GM18508 (cell line): Measurements from ENCODE around the gene AHCY.
A peak's percentile ranks its signal among the peaks of the same experiment; 100 is the strongest.
"Not testable (repeated sequence)": the region's sequence is repeated elsewhere in the genome, so short reads cannot be mapped to it uniquely, and the experiment has no call there.

Experiments
- ATAC-seq: cut with Tn5 transposase; IDR thresholded peaks from one replicate; pipeline ENCODE4 v1.9.1; 2021; ENCODE audit warnings: moderate number of reproducible peaks; ENCODE audit not compliant: insufficient read depth, unreplicated experiment

The AHCY gene

DNA sequence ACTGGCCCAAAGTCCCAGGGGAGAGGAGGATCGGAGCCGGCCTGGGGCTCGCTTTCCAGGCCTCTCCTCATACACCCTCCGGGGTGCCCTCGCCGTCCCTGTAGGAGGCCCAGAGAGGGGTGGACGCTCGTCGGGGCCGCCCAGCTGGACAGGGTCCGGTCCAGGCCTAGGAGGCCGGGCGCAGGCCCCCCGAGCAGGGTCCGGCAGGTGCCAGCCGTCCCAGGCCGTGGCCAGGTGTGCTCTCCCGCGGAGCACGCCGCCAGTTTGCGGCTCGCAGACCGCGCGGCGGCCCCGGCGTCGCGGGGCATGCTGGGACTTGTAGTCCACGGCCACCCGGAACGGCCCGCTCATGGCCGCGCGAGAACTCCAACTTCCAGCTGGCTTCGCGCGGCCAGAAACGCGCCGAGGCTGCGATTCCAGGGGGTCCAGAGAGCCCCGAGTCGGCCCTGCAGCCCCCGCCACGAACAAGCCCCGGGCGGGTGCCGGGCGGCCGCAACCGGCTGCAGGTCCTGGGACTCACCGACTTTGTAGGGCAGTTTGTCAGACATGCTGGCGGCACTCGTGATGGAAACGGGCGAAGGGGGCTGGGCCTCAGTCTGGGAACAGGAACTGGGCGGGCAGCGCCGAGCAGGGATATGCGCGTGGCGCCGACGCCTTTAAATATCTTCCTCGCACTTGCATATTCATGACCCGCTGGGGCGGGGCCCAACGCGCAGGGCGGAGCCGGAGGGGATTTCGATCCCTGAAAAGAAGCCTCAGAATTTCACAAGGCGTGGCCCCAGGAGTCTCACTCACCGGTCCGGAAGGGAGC is at the start of gene AHCY:
Gene AHCY (minus strand): TSS at position 633 of the 811 bp plus-strand sequence. CDS start 85 bp downstream, at position 548.
- ATAC-seq, result peak; percentile 78

DNA sequence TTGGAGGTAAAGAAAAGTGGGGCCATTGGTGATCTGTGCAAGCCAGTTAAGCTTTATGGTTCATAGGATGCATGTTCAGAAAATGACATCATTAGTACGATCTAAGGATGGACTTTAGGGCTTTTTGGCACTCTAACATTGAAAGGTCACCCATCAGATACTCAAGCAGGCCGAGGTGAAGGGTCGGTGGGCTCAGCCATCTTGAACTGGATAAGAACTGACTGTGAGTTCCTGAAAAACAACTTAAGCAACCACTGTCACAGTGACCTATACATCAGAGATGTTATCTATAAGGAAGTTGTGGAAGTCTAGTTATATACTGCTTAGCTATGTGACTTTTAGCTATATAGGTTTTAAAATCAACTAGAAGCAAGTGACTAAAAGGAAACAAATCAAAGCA is 46.9 kb upstream of the AHCY start:
- no peak for ATAC-seq

DNA sequence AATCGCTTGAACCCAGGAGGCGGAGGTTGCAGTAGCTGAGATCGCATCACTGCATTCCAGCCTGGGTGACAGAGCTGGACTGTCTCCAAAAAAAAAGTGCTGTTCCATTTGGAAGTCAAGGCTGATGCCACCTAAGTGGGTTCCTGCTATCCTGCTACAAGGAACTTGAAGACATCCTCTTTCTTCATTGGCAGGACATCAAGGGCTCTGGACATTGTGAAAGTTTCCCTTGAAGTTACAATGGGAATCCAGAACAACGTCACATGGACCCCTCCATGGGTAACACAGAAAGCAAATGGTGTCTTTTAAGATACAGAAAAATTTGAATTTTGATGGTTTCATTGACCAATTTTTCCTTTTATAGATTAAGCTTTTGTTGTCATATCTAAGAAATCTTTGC is 44.4 kb upstream of the AHCY start:
- no peak for ATAC-seq

DNA sequence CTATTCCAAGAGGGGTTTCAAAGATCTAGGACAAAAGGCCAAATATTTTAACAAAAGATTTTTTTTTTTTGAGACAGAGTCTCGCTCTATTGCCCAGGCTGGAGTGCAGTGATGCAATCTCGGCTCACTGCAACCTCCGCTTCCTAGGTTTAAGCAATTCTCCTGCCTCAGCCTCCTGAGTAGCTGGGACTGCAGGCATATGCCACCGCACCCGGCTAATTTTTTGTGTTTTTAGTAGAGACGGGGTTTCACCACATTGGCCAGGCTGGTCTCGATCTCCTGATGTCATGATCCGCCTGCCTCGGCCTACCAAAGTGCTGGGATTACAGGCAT is 43.3 kb upstream of the AHCY start:
- ATAC-seq, result not testable (repeated sequence)

DNA sequence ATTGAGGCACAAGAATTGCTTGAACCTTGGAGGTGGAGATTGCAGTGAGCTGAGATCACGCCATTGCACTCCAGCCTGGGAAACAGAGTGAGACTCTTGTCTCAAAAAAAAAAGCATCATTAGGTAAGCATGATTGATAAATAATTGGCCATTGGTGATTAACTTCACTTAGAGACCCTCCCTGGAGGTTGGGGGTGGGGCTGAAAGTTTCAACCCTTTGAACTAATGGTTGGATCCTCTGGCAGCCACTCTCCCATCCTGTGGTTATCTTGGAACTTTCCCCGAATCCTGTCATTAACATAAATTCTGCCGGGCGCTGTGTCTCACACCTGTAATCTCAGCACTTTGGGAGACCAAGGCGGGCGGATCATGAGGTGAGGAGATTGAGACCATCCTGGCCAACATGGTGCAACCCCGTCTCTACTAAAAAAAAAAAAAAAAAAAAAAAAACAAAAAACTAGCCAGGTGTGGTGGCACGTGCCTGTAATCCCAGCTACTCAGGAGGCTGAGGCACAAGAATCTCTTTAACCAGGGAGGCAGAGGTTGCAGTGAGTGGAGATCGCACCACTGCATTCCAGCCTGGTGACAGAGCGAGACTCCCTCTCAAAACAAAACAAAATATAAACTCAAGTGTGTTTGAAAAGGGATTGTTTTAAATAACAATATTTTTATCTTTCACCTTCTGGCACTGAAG is 42.8 kb upstream of the AHCY start:
- ATAC-seq, result not testable (repeated sequence)

DNA sequence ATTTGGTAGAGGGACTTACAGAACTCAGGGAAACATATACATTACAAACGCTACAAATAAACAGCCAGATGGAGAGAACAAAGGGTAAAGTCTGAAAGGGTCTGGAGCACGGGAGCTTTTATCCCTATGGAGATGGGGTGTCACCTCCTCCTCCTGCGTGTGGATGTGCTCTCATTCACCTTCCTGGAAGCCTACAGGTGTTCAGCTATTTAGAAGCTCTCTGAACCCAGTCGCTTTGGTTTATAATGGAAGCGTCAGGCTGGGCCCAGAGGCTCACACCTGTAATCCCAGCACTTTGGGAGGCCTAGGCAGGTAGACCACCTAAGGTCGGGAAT is 42.2 kb upstream of the AHCY start:
- no peak for ATAC-seq

DNA sequence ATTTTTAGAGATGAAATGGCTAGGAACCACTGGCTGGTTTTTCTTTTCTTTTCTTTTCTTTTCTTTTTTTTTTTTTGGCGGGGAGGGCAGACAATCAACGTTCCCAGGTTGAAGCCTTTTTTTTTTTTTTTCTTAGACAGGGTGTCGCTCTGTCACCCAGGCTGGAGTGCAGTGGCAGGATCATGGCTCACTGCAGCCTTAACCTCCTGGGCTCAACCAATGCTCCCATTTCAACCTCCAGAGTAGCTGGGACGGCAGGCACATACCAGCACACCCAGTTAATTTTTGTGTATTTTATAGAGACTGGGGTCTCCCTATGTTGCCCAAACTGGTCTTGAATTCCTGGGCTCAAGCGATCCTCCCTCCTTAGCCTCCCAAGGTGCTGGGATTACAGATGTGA is 41.1 kb upstream of the AHCY start:
- ATAC-seq, result no peak

DNA sequence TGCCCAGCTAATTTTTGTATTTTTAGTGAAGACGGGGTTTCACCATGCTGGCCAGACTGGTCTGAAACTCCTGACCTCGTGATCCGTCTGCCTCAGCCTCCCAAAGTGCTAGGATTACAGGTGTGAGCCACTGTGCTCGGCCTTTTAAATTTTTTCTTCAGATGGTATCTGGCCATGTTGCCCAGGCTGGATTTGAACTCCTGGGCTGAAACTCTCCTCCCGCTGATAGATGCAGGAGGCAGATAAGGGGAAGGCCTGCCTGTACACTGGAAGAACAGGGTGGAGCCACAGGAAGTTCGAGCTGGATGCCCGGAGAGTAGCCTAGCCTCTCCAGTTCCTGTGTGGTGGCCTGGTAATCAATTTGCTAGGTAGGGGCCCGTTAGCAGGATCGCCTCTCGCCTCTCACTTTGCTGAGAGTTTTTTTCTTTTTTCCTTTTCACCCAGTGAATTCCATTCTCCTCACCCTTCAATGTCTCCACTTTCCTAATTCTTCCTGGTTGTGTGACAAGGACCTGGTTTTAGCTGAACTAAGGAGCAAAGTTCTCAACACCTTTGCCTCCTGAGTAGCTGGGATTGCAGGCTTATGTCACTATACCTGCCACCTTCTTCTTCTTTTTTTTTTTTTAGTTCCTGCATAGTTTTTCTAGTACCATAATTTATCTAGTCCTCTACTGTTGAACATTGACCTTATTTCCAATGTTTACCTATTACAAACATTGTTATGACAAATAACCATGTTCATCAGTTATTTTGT is 40.5 kb upstream of the AHCY start:
- no peak for ATAC-seq

DNA sequence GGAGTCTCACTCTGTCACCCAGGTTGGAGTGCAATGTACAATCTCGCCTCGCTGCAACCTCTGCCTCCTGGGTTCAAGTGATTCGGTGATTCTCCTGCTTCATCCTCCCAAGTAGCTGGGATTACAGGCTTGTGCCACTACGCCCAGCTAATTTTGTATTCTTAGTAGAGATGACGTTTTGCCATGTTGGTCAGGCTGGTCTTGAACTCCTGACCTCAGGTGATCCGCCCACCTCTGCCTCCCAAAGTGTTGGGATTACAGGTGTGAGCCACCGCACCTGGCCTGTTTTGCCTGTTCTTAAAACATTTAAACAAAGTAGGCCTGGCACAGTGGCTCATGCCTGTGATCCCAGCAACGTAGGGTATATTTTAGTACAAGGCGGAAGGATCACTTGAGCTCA is 38.0 kb upstream of the AHCY start:
- not testable (repeated sequence) for ATAC-seq

DNA sequence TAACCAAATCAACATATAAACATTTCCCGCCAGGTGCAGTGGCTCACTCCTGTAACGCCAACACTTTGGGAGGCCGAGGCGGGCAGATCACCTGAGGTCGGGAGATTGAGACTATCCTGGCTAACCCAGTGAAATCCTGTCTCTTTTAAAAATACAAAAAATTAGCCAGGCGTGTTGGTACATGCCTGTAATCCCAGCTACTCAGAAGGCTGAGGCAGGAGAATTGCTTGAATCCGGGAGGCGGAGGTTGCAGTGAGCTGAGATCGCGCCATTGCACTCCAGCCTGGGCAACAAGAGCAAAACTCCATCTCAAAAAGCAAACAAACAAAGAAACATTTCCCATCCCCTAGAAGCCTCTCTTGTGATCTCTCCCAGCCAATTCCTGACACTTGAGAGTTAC is 37.6 kb upstream of the AHCY start:
- ATAC-seq, result not testable (repeated sequence)

DNA sequence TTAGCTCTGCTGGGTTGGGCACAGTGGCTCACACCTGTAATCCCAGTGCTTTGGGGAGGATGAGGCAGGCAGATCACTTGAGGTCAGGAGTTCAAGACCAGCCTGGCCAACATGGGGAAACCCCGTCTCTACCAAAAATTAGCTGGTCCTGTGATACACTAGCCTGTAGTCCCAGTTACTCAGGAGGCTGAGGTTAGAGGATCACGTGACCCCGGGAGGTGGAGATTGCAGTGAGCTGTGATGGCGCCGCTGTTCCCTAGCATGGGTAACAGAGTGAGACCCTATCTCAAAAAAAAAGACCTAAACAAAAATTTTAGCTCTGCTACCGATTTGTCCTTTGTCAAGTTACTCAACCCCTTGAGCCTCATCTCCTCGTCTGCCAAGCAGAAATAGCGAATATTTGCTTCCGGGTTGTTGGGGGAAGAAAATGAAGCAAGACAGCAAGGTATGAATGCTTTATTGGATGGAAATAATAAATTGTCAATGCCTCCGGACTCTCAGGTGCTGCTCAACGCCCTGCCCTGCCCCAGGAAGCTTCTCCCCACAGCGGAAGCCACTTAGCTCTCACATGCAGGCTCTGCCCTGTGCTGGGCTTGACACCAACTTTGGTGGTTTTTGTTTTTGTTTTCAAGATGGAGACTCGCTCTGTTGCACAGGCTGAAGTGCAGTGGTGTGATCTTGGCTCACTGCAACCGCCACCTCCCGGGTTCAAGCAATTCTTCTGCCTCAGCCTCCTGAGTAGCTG is 35.0 kb upstream of the AHCY start:
- no peak for ATAC-seq

DNA sequence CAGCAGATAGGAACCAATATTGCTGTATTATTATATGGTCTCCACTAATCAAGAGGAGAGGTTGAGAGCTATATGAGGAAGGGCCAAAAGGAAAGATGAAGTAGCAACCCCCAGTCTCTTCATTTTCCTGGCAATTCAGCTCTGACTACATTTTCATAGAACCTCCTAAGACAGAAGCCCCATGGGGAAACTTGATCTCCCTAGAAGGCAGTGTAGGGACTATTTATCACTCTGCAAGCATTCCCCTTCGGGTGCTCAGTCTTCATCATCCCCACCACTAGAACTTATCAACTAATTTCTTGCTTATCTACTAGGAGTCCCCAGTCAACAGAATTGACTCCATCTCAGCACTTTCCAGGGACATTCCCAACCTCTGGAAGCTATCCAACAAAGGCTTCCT is 34.4 kb upstream of the AHCY start:
- ATAC-seq, result no peak

DNA sequence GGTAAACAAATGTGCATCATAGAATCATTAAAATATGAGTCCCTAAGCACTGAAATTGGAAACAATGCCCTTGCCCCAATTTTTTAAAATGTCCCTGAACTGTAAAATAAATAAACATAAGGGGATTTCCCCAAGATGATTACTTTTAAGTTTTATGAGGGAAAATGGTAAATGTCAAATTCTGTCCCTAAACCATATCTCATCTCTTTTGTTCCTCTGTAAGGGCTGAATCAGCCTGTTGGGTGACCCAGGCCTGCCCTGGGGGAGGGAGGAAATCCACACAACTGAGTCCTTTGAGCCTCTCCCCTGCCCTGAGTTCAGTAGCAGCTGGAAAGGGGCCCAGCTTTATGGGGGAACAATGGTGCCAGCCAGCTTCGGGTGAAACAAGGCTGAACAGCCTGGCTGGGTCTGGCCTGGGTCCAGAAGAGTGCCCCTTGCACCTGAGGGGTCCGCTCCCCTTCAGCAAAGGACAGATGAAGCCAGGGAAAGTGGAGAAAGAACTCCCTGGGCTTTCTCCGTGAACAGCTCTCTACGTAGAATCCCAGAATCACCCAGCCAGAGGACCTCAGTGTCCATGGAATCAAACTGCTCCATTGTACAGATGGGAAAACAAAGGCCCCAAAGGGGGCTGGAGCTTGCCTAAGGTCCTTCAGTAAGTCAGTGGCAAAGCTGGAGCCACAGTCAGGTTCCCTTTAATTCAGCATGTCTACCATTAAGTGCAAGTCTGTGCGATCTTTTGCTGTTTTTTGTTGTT is 31.7 kb upstream of the AHCY start:
- no peak for ATAC-seq

DNA sequence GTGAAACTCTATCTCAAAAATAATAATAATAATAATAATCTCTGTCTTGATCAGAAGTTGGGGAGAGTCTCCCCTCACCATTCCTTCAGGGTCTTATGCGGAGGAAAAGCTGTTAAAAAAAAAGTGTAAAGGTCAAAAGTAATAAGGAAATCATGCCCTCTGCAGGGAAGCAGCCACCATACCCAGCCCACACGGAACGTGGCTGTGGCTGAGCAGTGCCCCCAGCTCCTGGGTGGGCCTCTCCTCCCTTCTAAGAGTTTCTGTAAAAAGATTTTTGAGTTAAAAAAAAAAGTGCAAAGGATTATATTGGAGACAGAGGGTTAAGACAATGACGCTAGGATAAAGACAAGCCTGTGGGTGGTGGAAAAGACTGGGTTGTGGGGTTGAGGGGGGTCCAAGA is 30.6 kb upstream of the AHCY start:
- ATAC-seq, result no peak

DNA sequence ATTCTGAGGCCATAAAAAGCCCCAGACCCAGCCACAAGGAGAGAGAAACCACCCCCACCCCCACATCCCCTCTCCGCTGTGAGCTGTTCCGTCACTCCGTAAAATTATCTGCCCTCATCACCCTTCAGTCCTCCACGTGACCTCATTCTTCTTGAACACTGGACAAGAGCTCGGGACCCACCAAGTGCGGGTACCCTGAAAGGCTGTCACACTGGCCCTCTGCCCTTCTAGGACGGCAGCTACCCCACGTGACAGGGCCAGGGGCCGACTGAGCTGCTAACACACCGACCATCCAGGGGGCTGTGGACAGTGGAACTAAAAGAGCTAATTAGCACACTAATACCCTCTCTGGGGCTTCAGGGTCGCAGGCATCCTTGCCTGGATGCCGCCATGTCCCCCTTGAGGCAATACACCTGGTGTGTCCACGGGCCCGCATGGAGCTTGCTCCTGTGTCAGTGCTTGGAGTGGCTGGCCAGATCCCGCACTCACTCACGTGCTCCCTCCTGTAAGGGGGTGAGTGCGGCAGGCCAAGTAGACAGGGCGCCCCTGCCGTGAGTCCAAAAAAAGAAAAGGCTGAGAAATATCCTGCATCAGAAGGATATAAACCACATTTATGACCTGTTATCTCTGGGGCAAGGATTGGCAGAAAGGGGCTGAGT is 29.2 kb upstream of the AHCY start:
- ATAC-seq, result no peak

DNA sequence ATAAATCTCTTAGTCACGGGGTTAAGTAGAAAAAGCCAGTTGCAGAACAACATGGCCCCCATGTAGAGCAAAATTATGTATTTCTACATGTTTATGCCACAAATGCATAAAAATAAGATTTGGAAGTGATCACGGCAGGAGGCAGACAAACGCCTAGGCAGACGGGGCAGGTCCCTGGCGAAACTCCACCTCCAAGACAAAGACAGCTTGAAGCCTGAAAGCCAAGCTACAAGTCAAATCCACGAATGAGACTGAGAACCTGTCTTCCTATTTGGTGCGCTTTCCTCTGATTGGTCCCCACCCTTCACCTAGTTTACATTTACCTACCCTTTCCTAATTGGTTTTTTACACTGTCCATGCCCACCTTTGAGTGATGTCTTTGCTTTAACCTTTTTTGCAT is 28.7 kb upstream of the AHCY start:
- no peak for ATAC-seq

DNA sequence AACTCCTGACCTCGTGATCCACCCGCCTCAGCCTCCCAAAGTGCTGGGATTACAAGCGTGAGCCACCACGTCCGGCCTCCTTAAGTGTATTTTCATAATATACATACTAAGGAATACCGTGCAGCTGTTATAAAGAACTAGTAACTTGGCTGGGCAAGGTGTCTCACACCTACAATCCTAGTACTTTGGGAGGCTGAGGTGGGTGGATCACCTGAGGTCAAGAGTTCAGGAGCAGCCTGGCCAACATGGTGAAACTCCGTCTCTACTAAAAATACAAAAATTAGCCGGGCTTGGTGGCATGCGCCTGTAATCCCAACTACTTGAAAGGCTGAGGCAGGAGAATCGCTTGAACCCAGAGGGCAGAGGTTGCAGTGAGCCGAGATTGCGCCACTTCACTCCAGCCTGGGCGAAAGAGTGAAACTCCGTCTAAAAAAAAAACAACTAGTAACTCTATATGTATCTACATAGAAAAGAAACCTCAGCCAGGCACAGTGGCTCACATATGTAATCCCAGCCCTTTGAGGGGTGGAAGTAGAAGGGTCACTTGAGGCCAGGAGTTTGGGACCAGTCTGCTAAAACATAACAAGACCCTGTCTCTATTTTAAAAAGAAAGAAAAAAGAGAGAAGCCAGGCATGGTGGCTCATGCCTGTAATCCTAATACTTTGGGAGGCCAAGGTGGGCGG is 27.8 kb upstream of the AHCY start:
- not testable (repeated sequence) for ATAC-seq

DNA sequence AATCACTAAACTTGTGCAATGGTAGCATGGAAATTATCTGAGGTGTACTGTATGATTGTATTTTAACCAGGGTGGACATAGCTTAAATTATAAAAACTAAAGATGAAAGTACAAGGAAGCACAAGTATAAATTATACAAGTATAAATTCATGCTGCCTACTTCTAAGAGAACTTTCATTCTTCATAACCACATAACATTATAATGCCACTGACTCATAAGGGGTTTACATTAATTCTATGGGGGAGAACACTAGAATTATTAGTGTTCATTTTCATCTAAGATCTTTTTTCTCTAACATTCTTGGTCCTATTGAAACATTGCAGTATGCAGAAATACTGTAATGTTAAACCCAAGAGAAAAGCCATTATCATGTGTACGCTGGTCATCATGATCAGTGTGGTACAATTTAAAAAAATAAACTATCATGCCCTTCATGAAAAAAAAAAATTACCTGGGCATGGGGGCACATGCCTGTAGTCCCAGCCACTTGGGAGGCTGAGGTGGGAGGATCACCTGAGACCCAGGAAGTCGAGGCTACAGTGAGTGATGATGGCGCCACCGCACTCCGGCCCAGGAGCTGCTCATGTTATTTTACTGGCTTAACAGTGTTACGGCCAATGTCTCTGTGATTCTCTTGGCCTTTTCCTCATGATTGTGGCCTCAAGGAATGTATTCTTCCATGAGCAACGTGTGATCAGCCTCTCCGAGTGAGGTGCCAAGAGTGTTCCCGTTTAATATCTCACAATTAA is 25.9 kb upstream of the AHCY start:
- ATAC-seq, result no peak
